Upper lobe of left lung (tissue), 4 donors: Measurements from ENCODE around the gene TSPAN19.

ENCODE experiments used
- EP300 ChIP-seq, 4 donors: sonication (generic); formaldehyde crosslinking; IDR thresholded peaks; one replicate each; pipeline ENCODE4 v1.5.1; 2017; ENCODE audit warnings: antibody characterized with exemption in 4 of 4, control low read depth in 2 of 4
- POLR2A ChIP-seq, 4 donors: fragments of 450-650 bp; IDR thresholded peaks; one replicate each; pipeline ENCODE4 v1.5.1; 2016 to 2017; ENCODE audit warnings: antibody characterized with exemption in 4 of 4, mild to moderate bottlenecking in 2 of 4
- TF ChIP-seq, protein P1 (sequence below), 6 experiments: fragments of 450-650 bp in 4 of 6; fragments of 200-600 bp in 2 of 6; sonication (generic) in 2 of 6; IDR thresholded peaks; one replicate each; pipeline ENCODE4 v1.5.1; 2016 to 2019; ENCODE audit warnings: antibody characterized with exemption in 6 of 6

DNA sequence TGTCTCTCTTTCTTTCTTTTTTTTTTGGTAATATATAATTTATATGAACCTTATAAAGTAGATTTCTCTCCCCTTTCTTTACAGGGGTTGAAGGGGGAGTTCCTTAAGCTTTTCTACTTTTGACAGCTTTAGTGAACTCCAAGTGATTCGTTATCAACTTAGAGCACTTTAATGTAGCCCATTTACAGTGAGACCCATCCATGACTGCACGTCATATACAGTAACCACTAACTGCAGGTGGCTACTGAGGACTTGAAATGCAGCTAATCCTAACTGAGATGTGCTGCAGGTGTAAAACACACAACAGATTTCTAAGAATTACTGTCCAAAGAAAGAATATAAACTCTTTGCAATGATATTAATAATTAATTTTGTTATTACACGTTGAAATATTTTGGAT, 656 bp upstream of the TSPAN19 start:
- TF ChIP-seq, protein P1, sequence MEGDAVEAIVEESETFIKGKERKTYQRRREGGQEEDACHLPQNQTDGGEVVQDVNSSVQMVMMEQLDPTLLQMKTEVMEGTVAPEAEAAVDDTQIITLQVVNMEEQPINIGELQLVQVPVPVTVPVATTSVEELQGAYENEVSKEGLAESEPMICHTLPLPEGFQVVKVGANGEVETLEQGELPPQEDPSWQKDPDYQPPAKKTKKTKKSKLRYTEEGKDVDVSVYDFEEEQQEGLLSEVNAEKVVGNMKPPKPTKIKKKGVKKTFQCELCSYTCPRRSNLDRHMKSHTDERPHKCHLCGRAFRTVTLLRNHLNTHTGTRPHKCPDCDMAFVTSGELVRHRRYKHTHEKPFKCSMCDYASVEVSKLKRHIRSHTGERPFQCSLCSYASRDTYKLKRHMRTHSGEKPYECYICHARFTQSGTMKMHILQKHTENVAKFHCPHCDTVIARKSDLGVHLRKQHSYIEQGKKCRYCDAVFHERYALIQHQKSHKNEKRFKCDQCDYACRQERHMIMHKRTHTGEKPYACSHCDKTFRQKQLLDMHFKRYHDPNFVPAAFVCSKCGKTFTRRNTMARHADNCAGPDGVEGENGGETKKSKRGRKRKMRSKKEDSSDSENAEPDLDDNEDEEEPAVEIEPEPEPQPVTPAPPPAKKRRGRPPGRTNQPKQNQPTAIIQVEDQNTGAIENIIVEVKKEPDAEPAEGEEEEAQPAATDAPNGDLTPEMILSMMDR (IDR thresholded peaks at IDR 0.05), result no peak
- TF ChIP-seq EP300 (IDR thresholded peaks at IDR 0.05) (no peak), POLR2A (IDR thresholded peaks at IDR 0.05) (no peak)
